Measurements from ENCODE around the gene WFDC12.
"Not testable (repeated sequence)": the region's sequence is repeated elsewhere in the genome, so short reads cannot be mapped to it uniquely, and the experiment has no call there.

Gene WFDC12

GRCh38 chr20:45124365-45124764, at the start of gene WFDC12:
WFDC12 (minus strand) TSS chr20:45124465; CDS start chr20:45124447, 18 bp downstream.
- Mint-ChIP-seq H3K4me1 (no peaks in the 10 kb centered on the region), H3K36me3 (ENCODE audit: insufficient read depth) (no peaks in the 10 kb centered on the region), H3K27ac (ENCODE audit: low read depth) (no peak within 1 kb of the TSS), H3K9me3 (no peaks in the 10 kb centered on the region), H3K27me3 (peaks cover 49% of the 10 kb centered on the region), H3K4me3 (no peak within 1 kb of the TSS)
- ATAC-seq (replicated peaks; ENCODE audit: extremely low read depth, poor library complexity, severe bottlenecking) (no peak), DNase-seq (ENCODE audit: low spot score in 2 of 2) (no peak)

- Mint-ChIP-seq H3K4me1 (no peaks in the 10 kb centered on the region), H3K27ac (ENCODE audit: low read depth) (no peak overlapping the region), H3K27me3 (peaks cover 55% of the 10 kb centered on the region), H3K36me3 (ENCODE audit: insufficient read depth) (peaks cover 2% of the 10 kb centered on the region), H3K9me3 (no peaks in the 10 kb centered on the region), H3K4me3 (no peak overlapping the region)
- no peak for DNase-seq (ENCODE audit: low spot score in 2 of 2)
- no peak for ATAC-seq (replicated peaks; ENCODE audit: extremely low read depth, poor library complexity, severe bottlenecking)
Measured at GRCh38 chr20:45173522-45173921, 49.3 kb upstream of the WFDC12 start.

DNA sequence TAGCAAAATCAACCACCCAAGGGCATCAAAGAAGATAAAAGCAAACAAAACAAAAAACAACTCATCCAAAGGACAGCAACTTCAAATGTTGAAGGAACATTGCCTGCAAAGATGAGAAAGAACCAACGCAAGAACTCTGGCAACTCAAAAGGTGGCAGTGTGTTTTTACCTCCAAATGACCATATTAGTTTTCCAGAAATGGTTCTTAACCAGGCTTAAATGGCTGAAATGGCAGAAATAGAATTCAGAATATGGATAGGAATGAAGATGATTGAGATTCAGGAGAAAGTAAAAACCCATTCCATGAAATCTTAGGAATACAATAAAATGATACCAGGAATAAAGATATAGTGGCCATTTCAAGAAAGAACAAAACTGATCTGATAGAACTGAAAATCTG, 40.6 kb upstream of the WFDC12 start:
- H3K9me3 Mint-ChIP-seq, result peaks cover 11% of the 10 kb centered on the region
- no peaks in the 10 kb centered on the region for H3K4me1 Mint-ChIP-seq
- no peak for DNase-seq (ENCODE audit: low spot score in 2 of 2)
- ATAC-seq (replicated peaks; ENCODE audit: extremely low read depth, poor library complexity, severe bottlenecking), result no peak
- no peaks in the 10 kb centered on the region for H3K36me3 Mint-ChIP-seq (ENCODE audit: insufficient read depth)
- H3K27me3 Mint-ChIP-seq, result peaks cover 76% of the 10 kb centered on the region
- H3K27ac Mint-ChIP-seq (ENCODE audit: low read depth), result no peak overlapping the region
- H3K4me3 Mint-ChIP-seq, result no peak overlapping the region

DNA sequence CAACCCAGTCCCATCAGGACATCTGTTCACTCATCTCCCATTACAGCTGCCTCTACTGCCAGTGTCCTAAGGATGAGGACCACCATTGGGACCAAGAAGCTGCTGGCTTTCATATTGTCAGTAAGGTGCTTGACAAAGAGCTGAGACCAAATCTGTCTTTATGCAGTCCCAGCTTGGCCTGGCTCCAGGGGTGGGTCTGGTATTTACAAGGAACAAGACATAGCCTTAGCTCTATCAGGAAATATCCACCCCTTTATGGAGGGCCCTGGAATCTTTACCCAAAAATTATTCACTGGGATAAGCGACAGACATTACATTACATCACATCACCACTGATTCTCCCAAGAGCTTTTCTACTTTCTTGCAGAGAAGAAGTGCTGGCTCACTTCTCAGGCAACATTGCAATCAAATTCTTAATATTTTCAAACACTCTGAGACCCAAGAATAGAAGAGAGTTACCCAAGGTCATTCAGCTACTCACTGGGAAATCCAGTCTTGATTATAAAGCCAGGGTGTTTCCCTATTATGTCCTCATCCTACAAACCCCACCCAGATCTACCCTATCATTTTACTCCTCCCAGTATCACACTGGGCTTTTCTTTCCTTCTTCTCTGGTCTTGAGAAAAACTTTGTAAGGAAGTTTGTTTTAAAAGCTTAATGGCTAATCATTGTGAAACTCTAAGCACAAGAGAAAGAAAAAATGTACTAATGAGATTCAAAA, 39.0 kb upstream of the WFDC12 start:
- H3K27ac Mint-ChIP-seq (ENCODE audit: low read depth), result no peak overlapping the region
- peaks cover 24% of the 10 kb centered on the region for H3K9me3 Mint-ChIP-seq
- ATAC-seq (replicated peaks; ENCODE audit: extremely low read depth, poor library complexity, severe bottlenecking) (no peak), DNase-seq (ENCODE audit: low spot score in 2 of 2) (no peak)
- H3K36me3 Mint-ChIP-seq (ENCODE audit: insufficient read depth), result no peaks in the 10 kb centered on the region
- no peaks in the 10 kb centered on the region for H3K4me1 Mint-ChIP-seq
- H3K4me3 Mint-ChIP-seq, result no peak overlapping the region
- peaks cover 90% of the 10 kb centered on the region for H3K27me3 Mint-ChIP-seq

DNA sequence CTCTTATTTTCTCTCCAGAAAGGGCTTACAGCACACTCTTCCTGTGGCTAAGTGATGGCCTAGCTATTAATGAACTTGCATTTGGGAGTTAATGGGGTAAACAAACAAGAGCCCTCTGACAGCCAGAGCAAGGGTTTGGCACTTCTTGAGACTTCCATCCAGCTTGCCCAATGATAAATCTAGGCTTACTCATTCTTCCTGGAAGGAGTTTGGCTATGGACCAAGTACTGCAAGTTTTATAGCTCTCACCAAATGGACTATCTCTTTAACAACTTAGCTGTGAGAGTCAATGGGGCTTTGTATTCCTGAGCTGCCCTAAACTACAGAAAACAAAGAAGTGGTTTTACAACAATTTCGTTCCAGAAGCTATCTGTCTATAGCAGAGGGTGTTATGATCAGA, 33.7 kb upstream of the WFDC12 start:
- no peaks in the 10 kb centered on the region for H3K4me1 Mint-ChIP-seq
- H3K27me3 Mint-ChIP-seq, result peaks cover 95% of the 10 kb centered on the region
- no peak for DNase-seq (ENCODE audit: low spot score in 2 of 2)
- peaks cover 26% of the 10 kb centered on the region for H3K9me3 Mint-ChIP-seq
- no peak overlapping the region for H3K4me3 Mint-ChIP-seq
- no peaks in the 10 kb centered on the region for H3K36me3 Mint-ChIP-seq (ENCODE audit: insufficient read depth)
- H3K27ac Mint-ChIP-seq (ENCODE audit: low read depth), result no peak overlapping the region
- ATAC-seq (replicated peaks; ENCODE audit: extremely low read depth, poor library complexity, severe bottlenecking), result no peak

DNA sequence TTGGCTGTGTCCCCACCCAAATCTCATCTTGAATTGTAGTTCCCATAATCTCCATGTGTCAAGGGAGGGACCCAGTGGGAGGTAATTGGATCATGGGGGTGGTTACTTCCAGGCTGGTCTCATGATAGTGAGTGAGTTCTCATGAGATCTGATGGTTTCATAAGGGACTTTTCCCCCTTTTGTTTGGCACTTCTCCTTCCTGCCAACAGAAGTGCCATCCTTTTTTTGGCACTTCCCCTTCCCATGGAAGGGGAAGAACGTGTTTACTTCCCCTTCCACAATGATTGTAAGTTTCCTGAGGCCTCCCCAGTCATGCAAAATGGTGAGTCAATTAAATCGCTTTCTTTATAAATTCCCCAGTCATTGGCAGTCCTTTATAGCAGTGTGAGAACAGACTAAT, 32.4 kb upstream of the WFDC12 start:
- Mint-ChIP-seq H3K9me3 (peaks cover 17% of the 10 kb centered on the region), H3K4me1 (no peaks in the 10 kb centered on the region), H3K27ac (ENCODE audit: low read depth) (no peak overlapping the region), H3K27me3 (peaks cover 95% of the 10 kb centered on the region), H3K4me3 (no peak overlapping the region), H3K36me3 (ENCODE audit: insufficient read depth) (no peaks in the 10 kb centered on the region)
- ATAC-seq (replicated peaks; ENCODE audit: extremely low read depth, poor library complexity, severe bottlenecking) (no peak), DNase-seq (ENCODE audit: low spot score in 2 of 2) (no peak)

DNA sequence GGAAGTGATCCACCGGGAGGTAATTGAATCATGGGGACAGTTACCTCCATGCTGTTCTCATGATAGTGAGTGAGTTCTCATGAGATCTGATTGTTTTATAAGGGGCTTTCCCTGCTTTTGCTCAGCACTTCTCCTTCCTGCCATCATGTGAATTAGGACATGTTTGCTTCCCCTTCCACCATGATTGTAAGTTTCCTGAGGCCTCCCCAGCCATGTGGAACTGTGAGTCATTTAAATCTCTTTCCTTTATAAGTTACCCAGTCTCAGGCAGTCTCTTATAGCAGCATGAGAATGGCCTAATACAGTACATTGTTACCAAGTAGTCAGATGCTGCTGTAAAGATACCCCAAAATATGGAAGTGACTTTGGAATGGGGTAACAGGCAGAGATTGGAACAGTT, 30.5 kb upstream of the WFDC12 start:
- not testable (repeated sequence) for H3K4me3 Mint-ChIP-seq; H3K36me3 Mint-ChIP-seq (ENCODE audit: insufficient read depth); DNase-seq (ENCODE audit: low spot score in 2 of 2); H3K4me1 Mint-ChIP-seq; ATAC-seq (replicated peaks; ENCODE audit: extremely low read depth, poor library complexity, severe bottlenecking); H3K27ac Mint-ChIP-seq (ENCODE audit: low read depth)
- H3K9me3 Mint-ChIP-seq, result peaks cover 14% of the 10 kb centered on the region
- H3K27me3 Mint-ChIP-seq, result peaks cover 92% of the 10 kb centered on the region

GRCh38 chr20:45154183-45154582, 29.9 kb upstream of the WFDC12 start:
- no peaks in the 10 kb centered on the region for H3K36me3 Mint-ChIP-seq (ENCODE audit: insufficient read depth)
- H3K4me1 Mint-ChIP-seq, result no peaks in the 10 kb centered on the region
- H3K27me3 Mint-ChIP-seq, result peaks cover 92% of the 10 kb centered on the region
- ATAC-seq (replicated peaks; ENCODE audit: extremely low read depth, poor library complexity, severe bottlenecking), result no peak
- no peak overlapping the region for H3K27ac Mint-ChIP-seq (ENCODE audit: low read depth)
- DNase-seq (ENCODE audit: low spot score in 2 of 2), result no peak
- H3K4me3 Mint-ChIP-seq, result no peak overlapping the region
- H3K9me3 Mint-ChIP-seq, result peaks cover 11% of the 10 kb centered on the region

DNA sequence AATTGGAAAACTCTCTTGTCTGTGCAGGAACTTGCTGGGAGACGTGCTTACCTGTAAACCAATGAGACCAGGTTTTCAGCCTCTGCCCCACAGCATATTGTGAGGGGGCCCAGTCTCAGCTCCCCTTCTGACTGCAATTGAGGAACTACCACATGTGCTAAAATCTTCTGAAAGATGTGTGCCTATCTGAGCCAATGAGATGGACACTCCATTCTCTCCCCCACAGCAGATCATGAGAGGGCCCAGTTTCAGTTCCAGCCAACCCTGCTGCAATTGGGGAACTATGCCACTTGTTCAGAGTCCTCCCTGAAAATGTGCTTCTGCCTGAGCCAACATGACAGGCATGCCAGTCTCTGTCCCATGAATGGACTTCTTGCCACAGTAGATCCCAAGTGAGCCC, 29.5 kb upstream of the WFDC12 start:
- no peak for DNase-seq (ENCODE audit: low spot score in 2 of 2)
- ATAC-seq (replicated peaks; ENCODE audit: extremely low read depth, poor library complexity, severe bottlenecking), result no peak
- Mint-ChIP-seq H3K36me3 (ENCODE audit: insufficient read depth) (no peaks in the 10 kb centered on the region), H3K4me1 (no peaks in the 10 kb centered on the region), H3K9me3 (peaks cover 7% of the 10 kb centered on the region), H3K4me3 (no peak overlapping the region), H3K27me3 (peaks cover 92% of the 10 kb centered on the region), H3K27ac (ENCODE audit: low read depth) (no peak overlapping the region)

- Mint-ChIP-seq H3K4me1 (no peaks in the 10 kb centered on the region), H3K27me3 (peaks cover 92% of the 10 kb centered on the region), H3K27ac (ENCODE audit: low read depth) (no peak overlapping the region), H3K36me3 (ENCODE audit: insufficient read depth) (no peaks in the 10 kb centered on the region), H3K4me3 (no peak overlapping the region), H3K9me3 (peaks cover 1% of the 10 kb centered on the region)
- DNase-seq (ENCODE audit: low spot score in 2 of 2), result no peak
- no peak for ATAC-seq (replicated peaks; ENCODE audit: extremely low read depth, poor library complexity, severe bottlenecking)
Measured at GRCh38 chr20:45153147-45153546, 28.9 kb upstream of the WFDC12 start.

DNA sequence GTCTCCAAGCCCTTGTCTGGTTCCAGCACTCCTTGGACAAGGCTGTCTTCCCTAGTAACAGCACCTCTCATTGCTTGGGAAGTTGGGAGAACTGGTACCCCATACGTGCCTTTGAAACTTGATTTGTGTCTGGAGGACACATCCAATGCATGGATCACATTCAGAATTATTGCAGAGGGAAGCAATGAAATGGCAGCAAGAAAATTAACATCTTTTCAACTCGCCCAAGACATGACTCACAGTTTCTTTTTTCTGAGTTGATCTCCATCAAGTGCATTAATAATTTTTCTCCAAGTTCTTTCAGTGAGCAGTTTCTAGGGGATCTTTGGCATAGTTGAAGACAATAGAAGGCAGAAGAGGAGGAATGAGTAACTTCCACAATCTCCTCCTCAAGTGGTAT, 28.1 kb upstream of the WFDC12 start:
- ATAC-seq (replicated peaks; ENCODE audit: extremely low read depth, poor library complexity, severe bottlenecking), result no peak

GRCh38 chr20:45149062-45149461, 24.8 kb upstream of the WFDC12 start:
- H3K36me3 Mint-ChIP-seq (ENCODE audit: insufficient read depth), result no peaks in the 10 kb centered on the region
- H3K9me3 Mint-ChIP-seq, result no peaks in the 10 kb centered on the region
- DNase-seq (ENCODE audit: low spot score in 2 of 2), result no peak
- H3K27ac Mint-ChIP-seq (ENCODE audit: low read depth), result no peak overlapping the region
- H3K4me1 Mint-ChIP-seq, result no peaks in the 10 kb centered on the region
- no peak overlapping the region for H3K4me3 Mint-ChIP-seq
- H3K27me3 Mint-ChIP-seq, result peaks cover 92% of the 10 kb centered on the region
- no peak for ATAC-seq (replicated peaks; ENCODE audit: extremely low read depth, poor library complexity, severe bottlenecking)

More for the DNA sequence above, 28.1 kb upstream of the WFDC12 start:
- Mint-ChIP-seq H3K9me3 (no peaks in the 10 kb centered on the region), H3K27ac (ENCODE audit: low read depth) (no peak overlapping the region), H3K4me3 (no peak overlapping the region), H3K4me1 (no peaks in the 10 kb centered on the region), H3K27me3 (peaks cover 92% of the 10 kb centered on the region), H3K36me3 (ENCODE audit: insufficient read depth) (no peaks in the 10 kb centered on the region)
- DNase-seq (ENCODE audit: low spot score in 2 of 2), result no peak

DNA sequence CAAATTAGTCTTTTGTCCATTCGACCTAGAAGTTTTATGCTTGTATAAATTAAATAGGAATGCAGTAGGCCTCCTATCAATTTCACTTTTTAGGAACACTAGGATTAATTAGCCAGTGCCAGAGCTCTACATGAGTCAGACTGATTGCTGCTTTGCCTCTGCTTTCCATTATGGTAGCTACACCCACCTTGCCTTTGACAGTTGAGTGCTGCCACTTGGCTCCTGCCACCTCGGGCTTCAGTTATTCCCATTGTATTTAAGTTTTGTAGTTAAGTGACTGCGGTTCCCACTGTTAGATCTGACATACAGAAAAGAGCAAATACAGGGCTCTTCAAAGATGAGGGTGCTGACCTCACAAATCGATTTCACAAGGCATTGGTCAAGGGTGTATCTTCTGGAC, 16.6 kb upstream of the WFDC12 start:
- Mint-ChIP-seq H3K9me3 (no peaks in the 10 kb centered on the region), H3K27me3 (peaks cover 25% of the 10 kb centered on the region), H3K36me3 (ENCODE audit: insufficient read depth) (no peaks in the 10 kb centered on the region), H3K27ac (ENCODE audit: low read depth) (no peak overlapping the region), H3K4me3 (no peak overlapping the region), H3K4me1 (no peaks in the 10 kb centered on the region)
- no peak for DNase-seq (ENCODE audit: low spot score in 2 of 2)
- ATAC-seq (replicated peaks; ENCODE audit: extremely low read depth, poor library complexity, severe bottlenecking), result no peak

All from central memory CD8-positive, alpha-beta T cell (primary cell).